GM19043 (cell line): ENCODE measurements around the gene SH3RF2.
"Not testable (repeated sequence)": the region's sequence is repeated elsewhere in the genome, so short reads cannot be mapped to it uniquely, and the experiment has no call there.

Experiments
- ATAC-seq: cut with Tn5 transposase; IDR thresholded peaks from one replicate; pipeline ENCODE4 v1.9.1; 2021; ENCODE audit warnings: low read depth; ENCODE audit not compliant: unreplicated experiment

Gene SH3RF2

GRCh38 chr5:145936401-145937131 is at the start of gene SH3RF2:
TSS of gene SH3RF2 (plus strand) at chr5:145936578. CDS start at chr5:145937929, 1,351 bp downstream.
- ATAC-seq = no peak

GRCh38 chr5:145887217-145887616 is 49.2 kb upstream of the SH3RF2 start:
- no peak for ATAC-seq

- no peak for ATAC-seq
Measured at GRCh38 chr5:145887976-145888574, 48.3 kb upstream of the SH3RF2 start.

- no peak for ATAC-seq
Measured at GRCh38 chr5:145889611-145890010, 46.8 kb upstream of the SH3RF2 start.

GRCh38 chr5:145891378-145891777 is 45.0 kb upstream of the SH3RF2 start:
- ATAC-seq = not testable (repeated sequence)

- ATAC-seq = no peak
Measured at GRCh38 chr5:145898171-145898570, 38.2 kb upstream of the SH3RF2 start.

GRCh38 chr5:145902421-145902820 is 34.0 kb upstream of the SH3RF2 start:
- no peak for ATAC-seq

GRCh38 chr5:145903113-145903512 is 33.3 kb upstream of the SH3RF2 start:
- ATAC-seq = no peak

GRCh38 chr5:145903867-145904266 is 32.5 kb upstream of the SH3RF2 start:
- ATAC-seq = no peak

- ATAC-seq = no peak
Measured at GRCh38 chr5:145904743-145905142, 31.6 kb upstream of the SH3RF2 start.

GRCh38 chr5:145906401-145906800 is 30.0 kb upstream of the SH3RF2 start:
- ATAC-seq = no peak

GRCh38 chr5:145908206-145908960 is 28.0 kb upstream of the SH3RF2 start:
- ATAC-seq = no peak

- ATAC-seq = no peak
Measured at GRCh38 chr5:145911164-145911563, 25.2 kb upstream of the SH3RF2 start.

GRCh38 chr5:145912019-145912418 is 24.4 kb upstream of the SH3RF2 start:
- no peak for ATAC-seq

- no peak for ATAC-seq
Measured at GRCh38 chr5:145912594-145912993, 23.8 kb upstream of the SH3RF2 start.

GRCh38 chr5:145913701-145914100 is 22.7 kb upstream of the SH3RF2 start:
- ATAC-seq = no peak

- ATAC-seq = no peak
Measured at GRCh38 chr5:145915970-145916638, 20.3 kb upstream of the SH3RF2 start.

- ATAC-seq = no peak
Measured at GRCh38 chr5:145917288-145917687, 19.1 kb upstream of the SH3RF2 start.

GRCh38 chr5:145918397-145918796 is 18.0 kb upstream of the SH3RF2 start:
- no peak for ATAC-seq

GRCh38 chr5:145919413-145919812 is 17.0 kb upstream of the SH3RF2 start:
- ATAC-seq = no peak
